GM06990 (cell line): ENCODE data around the gene CPLANE1.
A peak's percentile ranks its signal among the peaks of the same experiment; 100 is the strongest.

Source experiments
- DNase-seq: peaks from one replicate; pipeline ENCODE4 v3.0.0-alpha.2; 2011; ENCODE audit not compliant: insufficient read length; ENCODE audit errors: extremely low read depth
- H3K27me3 ChIP-seq: replicated peaks from 2 replicates; pipeline ENCODE4 v1.6.0; 2011; ENCODE audit warnings: low read length; ENCODE audit not compliant: control insufficient read depth, insufficient read depth
- H3K36me3 ChIP-seq: 2 replicates; pipeline ENCODE4 v1.5.1; 2011; ENCODE audit warnings: low read length; ENCODE audit not compliant: control insufficient read depth, insufficient read depth
- H3K4me3 ChIP-seq: replicated peaks from 2 replicates; pipeline ENCODE4 v1.5.1; 2011; ENCODE audit warnings: low read depth, mild to moderate bottlenecking, control low read depth, low read length
- CTCF ChIP-seq: IDR thresholded peaks from 2 replicates; pipeline ENCODE4 v1.5.1; 2011; ENCODE audit warnings: low read length, control low read depth, mild to moderate bottlenecking, inconsistent platforms; ENCODE audit not compliant: insufficient read depth, poor library complexity, severe bottlenecking

The CPLANE1 gene

DNA sequence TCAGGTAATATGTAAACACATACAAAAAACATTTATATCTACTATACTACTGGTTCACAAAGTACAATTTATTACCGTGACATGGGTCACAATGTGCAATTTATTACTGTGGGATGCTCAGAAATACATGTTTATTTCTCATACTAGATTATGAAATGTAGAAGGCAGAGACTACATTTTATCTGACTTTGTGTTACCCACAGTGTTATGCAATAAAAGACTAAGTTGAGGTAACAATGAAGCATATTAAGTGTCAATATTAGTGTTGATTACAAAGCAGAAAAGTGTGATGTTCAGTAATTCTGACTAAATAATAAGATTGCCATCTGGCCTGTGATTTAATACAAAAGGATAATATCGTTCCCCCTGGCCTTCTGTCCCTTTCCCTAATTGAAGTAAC is 42.4 kb downstream of the CPLANE1 start:
- Histone ChIP-seq H3K4me3 (no peak overlapping the region), H3K36me3 (no peaks in the 10 kb centered on the region), H3K27me3 (no peaks in the 10 kb centered on the region)
- no peak for TF ChIP-seq CTCF
- no peak for DNase-seq

DNA sequence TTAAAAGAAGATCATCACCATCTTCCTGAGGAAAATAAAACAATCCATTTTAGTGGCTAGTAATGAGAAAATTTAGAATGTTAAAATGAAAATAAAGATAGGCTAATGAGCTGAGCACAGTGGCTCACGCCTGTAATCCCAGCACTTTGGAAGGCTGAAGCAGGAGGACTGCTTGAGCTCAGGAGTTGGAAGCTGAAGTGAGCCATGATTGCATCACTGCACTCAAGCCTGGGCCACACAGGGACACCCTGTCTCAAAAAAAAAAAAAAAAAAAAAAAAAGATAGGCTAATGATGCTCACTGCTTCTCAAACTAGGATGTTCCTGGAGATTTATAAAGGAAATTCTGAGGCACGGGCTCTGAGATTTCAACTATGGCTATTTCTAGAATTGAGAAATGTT is 50.3 kb downstream of the CPLANE1 start:
- Histone ChIP-seq H3K36me3 (no peaks in the 10 kb centered on the region), H3K4me3 (no peak overlapping the region), H3K27me3 (no peaks in the 10 kb centered on the region)
- DNase-seq: no peak
- no peak for TF ChIP-seq CTCF

DNA sequence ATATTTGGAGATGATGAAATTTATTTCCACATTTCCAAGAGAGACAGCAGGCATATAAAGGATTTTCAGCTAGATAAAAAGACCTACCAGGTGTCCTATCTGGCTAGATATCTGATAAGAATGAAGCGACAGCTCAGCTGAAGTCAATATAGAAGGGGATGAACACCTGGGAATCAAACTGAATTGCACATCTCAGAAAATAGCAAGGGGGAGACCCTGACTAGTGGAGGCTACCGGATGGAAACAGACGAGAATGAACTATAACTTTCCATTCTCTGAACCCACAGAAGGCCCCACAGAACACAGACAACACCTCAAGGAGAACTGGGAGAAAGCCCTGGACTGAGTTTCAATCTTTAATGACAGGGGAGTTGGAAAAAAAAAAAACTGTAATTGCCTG is 51.1 kb downstream of the CPLANE1 start:
- no peak for DNase-seq
- H3K4me3 ChIP-seq: peak overlapping the region; percentile 3; the same call in 1 of the 2 replicates
- no peaks in the 10 kb centered on the region for H3K27me3 ChIP-seq
- H3K36me3 ChIP-seq: no peaks in the 10 kb centered on the region
- TF ChIP-seq CTCF: no peak

- DNase-seq: no peak
- no peaks in the 10 kb centered on the region for H3K36me3 ChIP-seq
- TF ChIP-seq CTCF: no peak
- no peaks in the 10 kb centered on the region for H3K27me3 ChIP-seq
- peak overlapping the region; percentile 3; the same call in 1 of the 2 replicates for H3K4me3 ChIP-seq
Observed at GRCh38 chr5:37197340-37198050, 51.7 kb downstream of the CPLANE1 start.

GRCh38 chr5:37190592-37190991 is 58.6 kb downstream of the CPLANE1 start:
- H3K27me3 ChIP-seq: no peaks in the 10 kb centered on the region
- no peak for TF ChIP-seq CTCF
- no peaks in the 10 kb centered on the region for H3K36me3 ChIP-seq
- no peak for DNase-seq
- H3K4me3 ChIP-seq: no peak overlapping the region

DNA sequence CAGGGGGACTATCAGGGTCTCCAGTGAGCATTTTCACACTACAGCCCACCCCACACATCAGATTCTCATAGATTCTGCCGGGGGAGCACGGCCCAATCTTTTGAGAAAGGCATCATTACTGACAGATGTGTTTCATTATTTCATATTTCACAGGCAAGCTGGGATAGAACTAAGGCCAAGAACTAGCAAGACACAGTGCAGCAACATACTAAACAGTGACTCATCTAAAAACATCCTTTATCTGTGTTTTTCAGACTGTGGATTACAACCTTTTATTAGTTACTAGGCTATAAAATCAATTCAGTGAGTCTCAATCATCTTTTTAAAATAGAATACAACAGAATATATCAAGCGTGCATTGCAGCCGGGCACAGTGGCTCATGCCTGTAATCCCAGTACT is 59.8 kb downstream of the CPLANE1 start:
- no peak for DNase-seq
- Histone ChIP-seq H3K36me3 (no peaks in the 10 kb centered on the region; the same call in 1 of the 2 replicates), H3K4me3 (no peak overlapping the region), H3K27me3 (no peaks in the 10 kb centered on the region)
- no peak for TF ChIP-seq CTCF
